GM23338 (cell line): ENCODE measurements around the gene PRKX. TPM values are rescaled to one million over a fixed set of nuclear protein-coding genes. Genes with fewer than 3 reads are reported as not detected.

Experiments used
- ATAC-seq: fragments of 200-7000 bp; cut with Tn5 transposase; 3 replicates; pipeline ENCODE4 v1.9.1; 2020
- DNase-seq: peaks from one replicate; pipeline ENCODE4 v3.0.0-alpha.2; 2015; ENCODE audit warnings: low spot score
- H2AFZ ChIP-seq: fragments of 200-600 bp; sonication (generic); 2 replicates; pipeline ENCODE4 v1.8.0; 2016; ENCODE audit warnings: antibody characterized with exemption, mild to moderate bottlenecking, moderate library complexity
- H3F3A ChIP-seq: fragments of 200-600 bp; sonication (generic); replicated peaks from 2 replicates; pipeline ENCODE4 v1.8.0; 2017; ENCODE audit warnings: antibody characterized with exemption, mixed run types, low read depth
- H3K27ac ChIP-seq: fragments of 200-600 bp; sonication (generic); 2 replicates; pipeline ENCODE4 v1.6.1; 2016; ENCODE audit warnings: low read depth
- H3K27me3 ChIP-seq: fragments of 200-600 bp; sonication (generic); 2 replicates; pipeline ENCODE4 v1.8.0; 2016; ENCODE audit warnings: mild to moderate bottlenecking, mixed run types, moderate library complexity; ENCODE audit not compliant: insufficient read depth
- H3K36me3 ChIP-seq: fragments of 200-600 bp; sonication (generic); 2 replicates; pipeline ENCODE4 v1.8.0; 2016; ENCODE audit warnings: mild to moderate bottlenecking; ENCODE audit not compliant: insufficient read depth
- H3K4me1 ChIP-seq: fragments of 200-600 bp; sonication (generic); 2 replicates; pipeline ENCODE4 v1.8.0; 2016; ENCODE audit warnings: mild to moderate bottlenecking, moderate library complexity; ENCODE audit not compliant: insufficient read depth
- H3K4me2 ChIP-seq: fragments of 200-600 bp; sonication (generic); 2 replicates; pipeline ENCODE4 v1.7.1; 2017; ENCODE audit warnings: mixed run types
- H3K4me3 ChIP-seq: fragments of 200-600 bp; sonication (generic); 2 replicates; pipeline ENCODE4 v1.6.1; 2016; ENCODE audit warnings: mixed run types
- H3K79me2 ChIP-seq: fragments of 200-600 bp; sonication (generic); replicated peaks from 2 replicates; pipeline ENCODE4 v1.8.0; 2017; ENCODE audit warnings: mild to moderate bottlenecking; ENCODE audit not compliant: insufficient read depth
- H3K9me2 ChIP-seq: fragments of 200-600 bp; sonication (generic); 2 replicates; pipeline ENCODE4 v1.8.0; 2017; ENCODE audit not compliant: insufficient read depth
- H4K20me1 ChIP-seq: fragments of 200-600 bp; sonication (generic); replicated peaks from 2 replicates; pipeline ENCODE4 v1.8.0; 2017; ENCODE audit warnings: mild to moderate bottlenecking; ENCODE audit not compliant: insufficient read depth
- H3K27ac Mint-ChIP-seq: 2 replicates; pipeline ENCODE4 v1.8.0; 2020; ENCODE audit warnings: inconsistent platforms, mild to moderate bottlenecking, moderate library complexity, mixed read lengths
- H3K27me3 Mint-ChIP-seq: 3 replicates; pipeline ENCODE4 v1.8.0; 2022; ENCODE audit warnings: low read depth, mild to moderate bottlenecking, moderate library complexity, mixed read lengths, inconsistent platforms; ENCODE audit not compliant: insufficient read depth, poor library complexity
- H3K36me3 Mint-ChIP-seq: 3 replicates; pipeline ENCODE4 v1.8.0; 2021; ENCODE audit warnings: low read depth, mild to moderate bottlenecking, inconsistent platforms, moderate library complexity, mixed read lengths
- H3K4me1 Mint-ChIP-seq: 3 replicates; pipeline ENCODE4 v1.8.0; 2020; ENCODE audit warnings: mild to moderate bottlenecking, inconsistent platforms, mixed read lengths
- H3K4me3 Mint-ChIP-seq: 3 replicates; pipeline ENCODE4 v1.8.0; 2021; ENCODE audit warnings: moderate library complexity, mild to moderate bottlenecking, inconsistent platforms, mixed read lengths
- H3K9me3 Mint-ChIP-seq: 3 replicates; pipeline ENCODE4 v1.8.0; 2020; ENCODE audit warnings: moderate library complexity, mild to moderate bottlenecking, inconsistent platforms, mixed read lengths
- CREB1 ChIP-seq: fragments of 250-450 bp; sonication (Bioruptor Pico); IDR thresholded peaks from 2 replicates; pipeline ENCODE4 v1.5.0; 2020; ENCODE audit warnings: low read depth, mild to moderate bottlenecking, moderate library complexity
- EZH2phosphoT487 ChIP-seq: fragments of 200-600 bp; sonication (generic); IDR thresholded peaks from one replicate; pipeline ENCODE4 v1.8.1; 2018; ENCODE audit warnings: antibody characterized with exemption; ENCODE audit not compliant: unreplicated experiment
- JUNB ChIP-seq: IDR thresholded peaks from one replicate; pipeline ENCODE4 v1.6.1; 2016; ENCODE audit warnings: antibody characterized with exemption; ENCODE audit not compliant: unreplicated experiment
- NANOG ChIP-seq: IDR thresholded peaks from 2 replicates; pipeline ENCODE4 v1.6.1; 2016; ENCODE audit warnings: antibody characterized with exemption, borderline replicate concordance
- POLR2AphosphoS5 ChIP-seq: IDR thresholded peaks from 2 replicates; pipeline ENCODE4 v1.6.1; 2016; ENCODE audit warnings: antibody characterized with exemption, low read depth
- REST ChIP-seq: IDR thresholded peaks from one replicate; pipeline ENCODE4 v1.6.1; 2018; ENCODE audit warnings: antibody characterized with exemption; ENCODE audit not compliant: unreplicated experiment
- STAT1 ChIP-seq: IDR thresholded peaks from one replicate; pipeline ENCODE4 v1.6.1; 2016; ENCODE audit warnings: antibody characterized with exemption; ENCODE audit not compliant: unreplicated experiment
- ZNF114 ChIP-seq: fragments of 250-450 bp; sonication (Bioruptor Pico); IDR thresholded peaks from 2 replicates; pipeline ENCODE4 v1.5.0; 2020; ENCODE audit warnings: mild to moderate bottlenecking, moderate library complexity
- ZNF331 ChIP-seq: fragments of 250-450 bp; sonication (Bioruptor Pico); IDR thresholded peaks from 2 replicates; pipeline ENCODE4 v1.5.0; 2020; ENCODE audit warnings: low read depth, mild to moderate bottlenecking, moderate library complexity
- polyA plus RNA-seq: library from polyadenylated mRNA; unstranded; fragments of >200 nt; fragmentation: Nextera tagmentation; extraction: Ambion mirVana; gene quantifications from 2 replicates; pipeline ENCODE4 v1.2.1, GENCODE V29; 2016
- total RNA-seq: library from RNA; depleted of rRNA; stranded (reverse); fragments of >200 nt; shearing (Covaris generic); gene quantifications from 2 replicates; pipeline ENCODE4 v1.2.3, GENCODE V29; 2014
- TF ChIP-seq, protein P1 (sequence below): fragments of 250-450 bp; sonication (Bioruptor Pico); IDR thresholded peaks from 2 replicates; pipeline ENCODE4 v1.5.0; 2020; ENCODE audit warnings: mild to moderate bottlenecking, moderate library complexity
- TF ChIP-seq, protein P2 (sequence below), 2 experiments: fragments of 200-600 bp in 1 of 2; sonication (generic) in 1 of 2; conservative IDR thresholded peaks; 2 replicates each; pipeline versions ENCODE4 v1.5.1 to v1.6.1; 2016 to 2017; ENCODE audit warnings: antibody characterized with exemption in 2 of 2, low read depth in 2 of 2, mild to moderate bottlenecking in 2 of 2, moderate library complexity in 1 of 2

Gene PRKX
- total and polyA plus RNA-seq, 2 experiments from 2014 or later, result 12.9 to 43.5 TPM

DNA sequence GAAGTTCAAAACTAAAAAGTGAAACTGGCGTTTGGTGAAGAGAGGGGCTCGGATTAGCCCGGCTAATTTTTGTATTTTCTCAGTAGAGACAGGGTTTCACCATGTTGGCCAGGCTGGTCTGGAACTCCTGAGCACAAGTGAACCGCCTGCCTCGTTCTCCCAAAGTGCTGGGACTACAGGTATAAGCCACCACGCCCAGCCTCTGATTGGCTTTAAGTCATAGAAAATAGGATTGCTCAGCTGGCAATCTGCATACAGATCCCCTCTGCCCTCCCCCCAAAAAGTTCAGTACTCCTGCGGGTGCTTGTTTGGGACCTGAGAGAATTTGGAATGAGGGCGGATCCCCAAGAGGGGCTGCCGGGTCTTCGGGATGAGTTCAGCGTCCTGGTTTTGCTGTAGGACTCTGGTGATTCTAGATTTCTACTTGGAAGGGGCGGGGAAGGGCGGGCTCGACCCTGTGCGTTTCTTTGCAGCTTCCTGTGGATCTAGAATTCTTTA lies 537 bp upstream of the PRKX start (continued):
- TF ChIP-seq, protein P1, sequence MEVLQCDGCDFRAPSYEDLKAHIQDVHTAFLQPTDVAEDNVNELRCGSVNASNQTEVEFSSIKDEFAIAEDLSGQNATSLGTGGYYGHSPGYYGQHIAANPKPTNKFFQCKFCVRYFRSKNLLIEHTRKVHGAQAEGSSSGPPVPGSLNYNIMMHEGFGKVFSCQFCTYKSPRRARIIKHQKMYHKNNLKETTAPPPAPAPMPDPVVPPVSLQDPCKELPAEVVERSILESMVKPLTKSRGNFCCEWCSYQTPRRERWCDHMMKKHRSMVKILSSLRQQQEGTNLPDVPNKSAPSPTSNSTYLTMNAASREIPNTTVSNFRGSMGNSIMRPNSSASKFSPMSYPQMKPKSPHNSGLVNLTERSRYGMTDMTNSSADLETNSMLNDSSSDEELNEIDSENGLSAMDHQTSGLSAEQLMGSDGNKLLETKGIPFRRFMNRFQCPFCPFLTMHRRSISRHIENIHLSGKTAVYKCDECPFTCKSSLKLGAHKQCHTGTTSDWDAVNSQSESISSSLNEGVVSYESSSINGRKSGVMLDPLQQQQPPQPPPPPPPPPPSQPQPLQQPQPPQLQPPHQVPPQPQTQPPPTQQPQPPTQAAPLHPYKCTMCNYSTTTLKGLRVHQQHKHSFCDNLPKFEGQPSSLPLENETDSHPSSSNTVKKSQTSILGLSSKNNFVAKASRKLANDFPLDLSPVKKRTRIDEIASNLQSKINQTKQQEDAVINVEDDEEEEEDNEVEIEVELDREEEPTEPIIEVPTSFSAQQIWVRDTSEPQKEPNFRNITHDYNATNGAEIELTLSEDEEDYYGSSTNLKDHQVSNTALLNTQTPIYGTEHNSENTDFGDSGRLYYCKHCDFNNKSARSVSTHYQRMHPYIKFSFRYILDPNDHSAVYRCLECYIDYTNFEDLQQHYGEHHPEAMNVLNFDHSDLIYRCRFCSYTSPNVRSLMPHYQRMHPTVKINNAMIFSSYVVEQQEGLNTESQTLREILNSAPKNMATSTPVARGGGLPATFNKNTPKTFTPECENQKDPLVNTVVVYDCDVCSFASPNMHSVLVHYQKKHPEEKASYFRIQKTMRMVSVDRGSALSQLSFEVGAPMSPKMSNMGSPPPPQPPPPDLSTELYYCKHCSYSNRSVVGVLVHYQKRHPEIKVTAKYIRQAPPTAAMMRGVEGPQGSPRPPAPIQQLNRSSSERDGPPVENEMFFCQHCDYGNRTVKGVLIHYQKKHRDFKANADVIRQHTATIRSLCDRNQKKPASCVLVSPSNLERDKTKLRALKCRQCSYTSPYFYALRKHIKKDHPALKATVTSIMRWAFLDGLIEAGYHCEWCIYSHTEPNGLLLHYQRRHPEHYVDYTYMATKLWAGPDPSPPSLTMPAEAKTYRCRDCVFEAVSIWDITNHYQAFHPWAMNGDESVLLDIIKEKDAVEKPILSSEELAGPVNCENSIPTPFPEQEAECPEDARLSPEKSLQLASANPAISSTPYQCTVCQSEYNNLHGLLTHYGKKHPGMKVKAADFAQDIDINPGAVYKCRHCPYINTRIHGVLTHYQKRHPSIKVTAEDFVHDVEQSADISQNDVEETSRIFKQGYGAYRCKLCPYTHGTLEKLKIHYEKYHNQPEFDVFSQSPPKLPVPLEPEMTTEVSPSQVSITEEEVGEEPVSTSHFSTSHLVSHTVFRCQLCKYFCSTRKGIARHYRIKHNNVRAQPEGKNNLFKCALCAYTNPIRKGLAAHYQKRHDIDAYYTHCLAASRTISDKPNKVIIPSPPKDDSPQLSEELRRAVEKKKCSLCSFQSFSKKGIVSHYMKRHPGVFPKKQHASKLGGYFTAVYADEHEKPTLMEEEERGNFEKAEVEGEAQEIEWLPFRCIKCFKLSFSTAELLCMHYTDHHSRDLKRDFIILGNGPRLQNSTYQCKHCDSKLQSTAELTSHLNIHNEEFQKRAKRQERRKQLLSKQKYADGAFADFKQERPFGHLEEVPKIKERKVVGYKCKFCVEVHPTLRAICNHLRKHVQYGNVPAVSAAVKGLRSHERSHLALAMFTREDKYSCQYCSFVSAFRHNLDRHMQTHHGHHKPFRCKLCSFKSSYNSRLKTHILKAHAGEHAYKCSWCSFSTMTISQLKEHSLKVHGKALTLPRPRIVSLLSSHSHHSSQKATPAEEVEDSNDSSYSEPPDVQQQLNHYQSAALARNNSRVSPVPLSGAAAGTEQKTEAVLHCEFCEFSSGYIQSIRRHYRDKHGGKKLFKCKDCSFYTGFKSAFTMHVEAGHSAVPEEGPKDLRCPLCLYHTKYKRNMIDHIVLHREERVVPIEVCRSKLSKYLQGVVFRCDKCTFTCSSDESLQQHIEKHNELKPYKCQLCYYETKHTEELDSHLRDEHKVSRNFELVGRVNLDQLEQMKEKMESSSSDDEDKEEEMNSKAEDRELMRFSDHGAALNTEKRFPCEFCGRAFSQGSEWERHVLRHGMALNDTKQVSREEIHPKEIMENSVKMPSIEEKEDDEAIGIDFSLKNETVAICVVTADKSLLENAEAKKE, result no peak
- TF ChIP-seq ZNF331 (CRISPR knock-in tag) (no peak), NANOG (no peak)
- TF ChIP-seq, protein P2, sequence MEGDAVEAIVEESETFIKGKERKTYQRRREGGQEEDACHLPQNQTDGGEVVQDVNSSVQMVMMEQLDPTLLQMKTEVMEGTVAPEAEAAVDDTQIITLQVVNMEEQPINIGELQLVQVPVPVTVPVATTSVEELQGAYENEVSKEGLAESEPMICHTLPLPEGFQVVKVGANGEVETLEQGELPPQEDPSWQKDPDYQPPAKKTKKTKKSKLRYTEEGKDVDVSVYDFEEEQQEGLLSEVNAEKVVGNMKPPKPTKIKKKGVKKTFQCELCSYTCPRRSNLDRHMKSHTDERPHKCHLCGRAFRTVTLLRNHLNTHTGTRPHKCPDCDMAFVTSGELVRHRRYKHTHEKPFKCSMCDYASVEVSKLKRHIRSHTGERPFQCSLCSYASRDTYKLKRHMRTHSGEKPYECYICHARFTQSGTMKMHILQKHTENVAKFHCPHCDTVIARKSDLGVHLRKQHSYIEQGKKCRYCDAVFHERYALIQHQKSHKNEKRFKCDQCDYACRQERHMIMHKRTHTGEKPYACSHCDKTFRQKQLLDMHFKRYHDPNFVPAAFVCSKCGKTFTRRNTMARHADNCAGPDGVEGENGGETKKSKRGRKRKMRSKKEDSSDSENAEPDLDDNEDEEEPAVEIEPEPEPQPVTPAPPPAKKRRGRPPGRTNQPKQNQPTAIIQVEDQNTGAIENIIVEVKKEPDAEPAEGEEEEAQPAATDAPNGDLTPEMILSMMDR (conservative IDR thresholded peaks at IDR 0.05; ENCODE audit: low read depth in 2 of 2), result no peak

DNA sequence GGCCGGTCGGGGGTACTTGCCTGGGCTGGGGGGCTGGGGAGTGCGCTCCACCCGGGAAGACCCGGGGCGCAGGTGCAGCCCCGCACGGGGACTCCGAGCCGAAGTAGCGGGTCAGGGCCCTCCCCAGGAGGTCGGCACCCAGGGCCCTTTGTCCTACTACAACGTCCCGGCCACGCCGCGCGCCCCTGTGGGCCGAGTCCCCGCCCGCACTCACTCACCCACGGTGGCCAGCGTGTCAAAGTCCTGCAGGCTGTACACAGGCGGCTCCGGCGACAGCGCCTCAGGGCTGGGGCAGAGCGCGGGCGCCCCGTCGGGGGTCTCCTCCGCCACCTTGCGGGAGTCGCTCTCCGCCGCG lies 602 bp downstream of the PRKX start:
- Histone ChIP-seq H3K9me2 (no peaks in the 10 kb centered on the region), H2AFZ (no peak overlapping the region), H3K4me2 (peak overlapping the region; percentile 84), H3K79me2 (peaks cover 29% of the 10 kb centered on the region), H3F3A (no peaks in the 10 kb centered on the region), H3K27ac (no peak overlapping the region), H3K27me3 (peaks cover 5% of the 10 kb centered on the region; the same call in 1 of the 2 replicates), H3K36me3 (no peaks in the 10 kb centered on the region), H4K20me1 (no peaks in the 10 kb centered on the region), H3K4me3 (peak overlapping the region; percentile 63), H3K4me1 (no peaks in the 10 kb centered on the region)
- Mint-ChIP-seq H3K4me3 (peak overlapping the region; percentile 85; the same call in 2 of the 3 replicates), H3K36me3 (peaks cover 5% of the 10 kb centered on the region), H3K27me3 (peaks cover 4% of the 10 kb centered on the region), H3K27ac (no peak overlapping the region), H3K9me3 (no peaks in the 10 kb centered on the region), H3K4me1 (peaks cover 15% of the 10 kb centered on the region; the same call in 1 of the 3 replicates)
- ATAC-seq, result peak; percentile 22; the same call in 2 of the 3 replicates
- DNase-seq, result no peak
- TF ChIP-seq ZNF331 (CRISPR knock-in tag) (no peak), POLR2AphosphoS5 (no peak), REST (no peak), EZH2phosphoT487 (no peak), STAT1 (no peak), CREB1 (CRISPR knock-in tag) (no peak), NANOG (no peak), JUNB (no peak), ZNF114 (no peak)
- TF ChIP-seq, protein P2 (conservative IDR thresholded peaks at IDR 0.05; ENCODE audit: low read depth in 2 of 2), result no peak
